NCI-H1436 treated with DMSO at 0.1 percent for 48 hours (cell line): ENCODE data around the gene CSTF3.
"Not testable (repeated sequence)": the region's sequence is repeated elsewhere in the genome, so short reads cannot be mapped to it uniquely, and the experiment has no call there.

Experiments used
- DNase-seq: peaks from one replicate; lab custom pipeline; 2025; lab: John Stamatoyannopoulos, UW

The CSTF3 gene

DNA sequence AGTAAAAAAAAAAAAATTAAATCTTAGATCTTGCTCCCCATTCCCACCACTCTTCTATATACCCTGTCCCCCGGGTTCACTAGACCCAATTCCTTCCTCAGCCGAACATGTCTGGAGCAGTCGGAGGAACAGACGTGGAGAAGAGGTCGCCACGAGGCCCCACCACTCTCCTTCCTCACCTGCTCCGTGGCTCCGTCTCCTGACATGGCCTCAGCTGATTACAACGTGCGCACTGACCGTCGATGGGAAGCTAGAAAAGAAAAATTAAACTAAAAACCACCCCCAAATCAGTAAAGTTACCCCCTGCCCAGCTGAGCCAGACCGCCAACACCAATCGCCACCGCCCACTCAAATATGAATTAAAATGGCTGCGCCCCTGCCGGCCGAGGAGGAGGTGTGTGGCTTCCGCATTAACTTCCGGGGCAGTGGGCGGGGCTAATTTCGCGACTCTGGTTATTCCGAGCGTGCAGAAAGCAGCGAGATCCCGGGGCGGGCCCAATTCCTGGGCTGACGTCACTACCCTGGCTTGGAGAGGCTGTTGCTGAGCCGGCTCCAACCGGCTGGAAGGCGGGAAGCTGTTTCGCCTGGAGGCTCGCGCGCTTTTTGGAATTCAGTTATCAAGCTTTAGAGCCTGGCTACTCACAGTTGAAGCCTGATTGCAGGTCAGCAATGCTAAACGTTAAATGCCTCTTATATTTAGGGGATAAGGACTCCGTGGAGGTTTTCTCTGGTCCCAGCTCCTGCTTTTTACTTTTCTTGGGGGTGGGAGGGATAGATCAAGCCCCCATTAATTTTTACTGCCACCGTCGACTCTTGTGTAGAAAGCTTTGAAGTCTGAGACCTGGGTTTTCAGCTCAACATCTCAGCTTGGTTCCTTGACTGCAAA is at the start of gene CSTF3:
Gene CSTF3 (minus strand): TSS at position 361 of the 886 bp plus-strand sequence. CDS start 155 bp downstream, at position 206.
- peak; percentile 84 for DNase-seq

DNA sequence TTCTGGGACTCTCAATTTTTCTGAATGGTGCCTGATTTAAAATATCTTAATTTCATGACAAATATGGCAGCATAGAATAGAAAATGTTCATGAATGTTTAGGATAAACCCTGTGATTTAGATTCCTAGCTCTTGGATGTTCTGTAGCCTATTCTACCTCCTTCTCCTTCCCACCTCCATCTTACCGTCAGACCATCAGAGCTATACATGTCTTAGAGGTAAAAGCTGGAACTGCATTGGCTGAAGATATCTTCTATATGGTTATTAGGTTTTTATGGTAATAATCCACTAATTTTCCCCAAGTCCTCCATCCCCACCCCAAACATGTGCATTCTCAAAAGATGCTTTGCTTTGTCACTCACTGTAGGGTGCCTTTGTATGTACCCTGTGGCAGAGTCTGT is 46.9 kb upstream of the CSTF3 start:
- DNase-seq, result no peak

DNA sequence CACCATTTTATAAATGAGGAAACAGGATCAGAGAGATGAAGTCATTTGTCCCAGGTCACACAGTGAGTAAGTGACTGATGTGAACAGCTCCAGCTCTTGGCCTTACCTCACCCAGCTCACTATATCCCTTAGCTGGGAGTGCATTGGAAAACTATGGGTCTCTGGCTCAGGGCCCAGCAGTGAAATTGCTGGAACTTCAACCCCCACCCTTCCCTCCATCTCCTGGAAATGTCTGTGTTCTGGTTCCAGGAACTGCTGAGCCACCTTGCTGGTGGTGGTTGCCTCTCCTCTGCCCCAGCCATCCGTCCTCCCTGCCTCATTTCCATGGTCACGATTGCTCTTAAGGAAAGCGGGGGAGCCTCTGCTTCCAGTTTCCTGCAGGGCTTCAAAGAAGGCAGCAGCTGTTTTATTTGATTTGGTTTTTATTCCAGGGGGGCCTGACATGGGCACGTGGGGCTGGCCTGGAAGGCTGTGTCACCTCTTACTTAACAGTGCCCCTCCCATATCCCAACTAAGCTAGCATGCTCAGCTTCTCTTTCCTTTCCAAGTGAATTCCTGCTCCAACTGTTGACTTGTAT is 46.2 kb upstream of the CSTF3 start:
- no peak for DNase-seq

DNA sequence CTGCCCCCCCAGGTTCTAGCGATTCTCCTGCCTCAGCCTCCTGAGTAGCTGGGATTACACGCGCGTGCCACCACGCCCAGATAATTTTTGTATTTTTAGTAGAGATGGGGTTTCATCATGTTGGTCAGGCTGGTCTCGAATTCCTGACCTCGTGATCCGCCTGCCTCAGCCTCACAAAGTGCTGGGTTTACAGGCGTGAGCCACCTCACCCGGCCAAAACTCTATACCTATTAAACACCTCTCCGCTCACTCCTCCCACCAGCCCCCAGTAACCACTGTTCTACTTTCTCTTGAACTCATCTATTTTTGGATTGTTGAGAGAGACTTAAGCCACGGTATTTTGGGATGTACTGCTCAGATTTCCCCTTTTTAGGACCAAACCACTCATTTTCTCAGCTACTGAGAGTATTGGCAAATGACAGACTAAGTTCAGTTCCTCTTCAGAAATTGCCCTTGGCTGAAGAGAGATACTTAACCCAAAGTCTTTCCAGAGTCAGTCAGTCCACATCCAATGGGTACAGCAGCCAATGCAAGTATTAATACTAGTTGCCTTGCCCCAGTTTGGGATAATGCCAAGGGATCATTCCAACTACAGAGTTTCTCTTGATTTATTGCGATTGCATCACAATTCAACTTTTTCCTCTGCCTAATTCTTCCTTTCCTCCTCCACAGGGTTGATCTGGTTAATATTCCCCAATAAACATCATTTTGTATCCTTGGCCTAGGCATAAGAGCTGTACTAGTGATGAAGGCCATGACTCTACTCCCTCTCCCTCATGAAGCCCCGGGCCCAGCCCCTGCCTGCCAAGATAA is 36.8 kb upstream of the CSTF3 start:
- no peak for DNase-seq

DNA sequence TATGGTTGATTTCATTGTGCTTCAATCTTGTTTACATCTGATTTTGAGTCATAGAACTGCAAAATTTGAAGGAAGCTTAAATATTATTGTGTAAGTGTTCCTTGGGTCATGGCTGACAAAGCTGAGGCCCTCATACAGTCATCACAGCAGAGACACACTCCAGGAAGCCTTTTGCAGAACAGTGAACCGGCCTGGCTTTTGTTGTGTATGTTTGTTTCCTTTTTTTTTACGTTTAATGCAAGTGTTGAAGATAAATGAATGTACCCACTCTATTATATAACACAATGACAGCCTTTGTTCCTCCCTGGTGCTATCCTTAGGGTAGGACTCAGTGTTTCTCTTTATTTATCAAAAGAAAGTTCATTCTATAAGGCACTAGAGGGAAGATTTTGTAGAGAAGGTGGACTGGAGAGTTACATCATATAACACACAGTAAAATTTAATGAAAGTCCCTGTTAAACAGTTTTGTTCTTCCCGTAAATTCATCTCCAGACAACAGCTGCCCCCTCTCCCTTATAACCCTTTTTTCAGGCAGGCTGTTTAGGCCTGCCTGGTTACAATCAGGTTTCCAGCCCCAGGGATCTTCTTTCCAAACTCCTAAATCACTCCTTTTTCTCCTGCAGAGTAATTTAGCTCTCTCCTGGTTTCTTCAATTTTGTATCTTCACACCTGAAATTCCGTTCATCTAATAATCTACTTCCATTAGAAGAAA is 34.3 kb upstream of the CSTF3 start:
- DNase-seq, result no peak

DNA sequence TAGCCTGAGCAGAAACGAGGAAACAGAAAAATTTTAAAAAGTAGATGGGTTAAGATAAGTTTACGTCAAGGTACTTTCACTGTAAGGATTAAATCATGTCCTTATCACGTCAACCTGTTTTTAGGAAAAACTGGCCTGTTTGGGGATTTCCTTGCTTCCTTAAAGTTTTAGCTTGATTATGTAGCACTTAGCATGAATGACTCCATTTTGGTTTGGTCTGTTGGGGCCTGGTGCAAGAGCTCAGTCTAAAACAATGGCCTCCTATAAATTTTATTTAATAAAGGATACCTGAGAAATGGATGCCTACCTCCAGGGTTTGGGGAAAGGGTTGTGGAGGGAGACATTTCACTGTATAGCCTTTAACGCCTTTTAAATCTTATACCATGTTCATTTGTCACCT is 33.2 kb upstream of the CSTF3 start:
- no peak for DNase-seq

DNA sequence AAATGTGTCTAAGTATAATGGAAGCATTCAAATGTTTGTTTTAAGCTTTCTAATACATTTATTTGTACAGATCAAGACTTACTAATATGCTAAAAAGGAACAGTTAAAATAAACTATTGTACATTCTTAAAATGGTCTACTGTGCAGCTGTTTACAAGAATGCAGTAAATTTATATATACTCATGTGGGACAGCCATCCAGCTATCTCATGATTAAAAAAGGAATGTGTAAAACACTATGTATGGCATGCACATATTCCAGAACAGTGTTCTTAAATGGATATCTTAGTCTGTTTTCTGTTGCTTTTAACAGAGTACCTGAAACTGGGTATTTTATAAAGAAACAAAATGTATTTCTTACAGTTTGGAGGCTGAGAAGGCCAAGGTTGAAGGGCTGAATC is 30.2 kb upstream of the CSTF3 start:
- no peak for DNase-seq

DNA sequence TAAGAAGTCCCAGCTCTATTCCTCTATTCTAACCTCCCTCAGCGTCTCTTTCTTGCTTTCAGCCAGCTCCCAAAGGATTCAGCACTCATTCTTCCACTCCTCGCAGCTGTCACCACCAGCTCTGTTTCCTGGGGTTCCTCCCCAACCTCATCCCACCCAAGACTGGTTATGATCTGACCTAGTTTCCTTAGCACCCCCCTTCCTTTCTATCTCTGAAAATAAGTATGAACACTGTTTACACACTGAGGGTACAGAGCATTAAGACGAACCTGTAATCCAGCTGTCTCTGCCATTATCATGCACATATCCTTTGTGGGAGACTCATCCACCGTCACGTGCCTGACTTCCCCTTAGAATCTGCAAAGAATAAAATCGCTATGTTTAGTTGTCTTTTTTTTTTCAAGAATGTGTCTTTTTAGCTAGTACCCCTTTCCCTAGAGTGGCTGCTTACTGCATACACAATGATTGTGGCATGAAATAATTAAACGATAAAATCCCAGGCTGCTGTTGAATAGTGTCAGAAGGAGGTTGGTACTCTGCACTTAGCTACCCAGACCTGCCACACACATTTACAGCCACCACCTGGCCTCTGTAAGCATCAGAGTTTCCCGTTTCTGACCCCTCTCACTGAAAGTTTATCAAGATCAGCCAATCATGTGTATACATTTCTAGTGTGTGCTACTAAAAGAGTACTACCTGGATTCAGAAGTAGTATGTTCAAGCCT is 26.9 kb upstream of the CSTF3 start:
- DNase-seq, result no peak

DNA sequence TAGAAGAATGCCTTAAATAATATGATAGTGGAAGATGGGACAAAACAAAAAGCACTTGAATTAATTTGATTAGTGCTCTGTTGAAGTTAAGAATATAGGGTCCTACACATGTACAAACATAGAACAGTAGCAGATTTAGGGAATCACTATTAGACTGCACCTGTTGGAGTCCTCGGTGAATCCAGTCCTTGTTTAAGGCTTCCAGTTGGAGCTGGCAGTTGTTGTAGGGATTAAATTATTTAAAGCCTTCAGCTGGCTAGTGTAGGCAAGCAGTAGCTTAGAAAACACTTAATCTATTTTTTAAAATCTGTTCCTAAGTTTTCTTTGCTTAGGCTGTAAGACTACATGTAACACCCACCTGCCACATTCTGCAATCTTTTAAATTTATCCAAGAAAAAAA is 24.5 kb upstream of the CSTF3 start:
- DNase-seq, result no peak

DNA sequence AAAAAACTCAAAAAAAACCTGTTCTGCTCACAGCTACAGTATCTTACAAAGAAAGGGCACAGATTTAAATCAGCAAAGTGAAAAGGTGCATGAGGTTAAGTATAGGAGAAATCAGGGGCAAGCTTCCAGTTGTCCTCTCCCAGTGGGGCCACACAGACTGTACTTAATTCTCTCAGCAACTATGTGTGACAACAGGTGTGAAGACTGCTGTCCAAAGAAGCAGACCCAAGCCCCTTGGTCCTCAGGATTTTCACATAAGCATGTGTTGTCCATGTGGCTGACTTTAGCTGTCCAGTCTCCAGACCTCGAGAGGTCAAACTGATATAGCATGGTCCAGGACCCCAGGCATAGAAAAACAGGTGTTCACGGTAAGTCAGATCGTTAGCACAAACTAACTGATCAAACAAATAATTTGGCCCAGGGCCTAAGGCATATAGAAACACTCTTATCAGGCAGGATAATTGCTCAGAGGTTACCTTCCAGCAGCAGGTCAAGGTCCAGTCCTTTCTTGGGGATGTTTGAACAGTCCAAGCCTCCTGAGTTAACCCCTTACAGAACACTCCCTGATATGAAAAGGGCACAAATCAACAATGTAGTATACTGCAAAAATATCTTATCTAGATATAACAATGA is 21.1 kb upstream of the CSTF3 start:
- no peak for DNase-seq

DNA sequence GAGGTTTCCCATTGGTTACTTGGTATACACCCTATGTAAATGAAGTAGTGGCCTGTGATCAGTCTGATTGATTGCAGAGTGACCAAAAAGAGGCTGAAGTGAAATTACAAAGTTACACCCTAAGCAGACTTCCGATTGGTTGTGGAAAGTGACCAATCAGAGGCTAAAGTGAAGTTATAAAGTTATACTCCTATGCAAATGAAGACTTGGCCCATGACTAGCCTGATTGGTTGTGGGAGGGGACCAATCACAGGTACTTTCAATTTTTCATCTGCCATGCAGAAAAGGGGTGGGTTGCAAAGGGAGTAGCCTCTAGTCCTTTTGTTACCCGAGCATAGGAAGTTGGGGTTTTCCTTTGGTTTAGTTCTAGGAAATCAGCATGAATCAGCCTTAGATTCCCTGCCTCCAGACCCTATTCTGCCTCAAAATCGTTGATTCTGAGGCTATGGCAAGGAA is 18.1 kb upstream of the CSTF3 start:
- DNase-seq, result no peak

DNA sequence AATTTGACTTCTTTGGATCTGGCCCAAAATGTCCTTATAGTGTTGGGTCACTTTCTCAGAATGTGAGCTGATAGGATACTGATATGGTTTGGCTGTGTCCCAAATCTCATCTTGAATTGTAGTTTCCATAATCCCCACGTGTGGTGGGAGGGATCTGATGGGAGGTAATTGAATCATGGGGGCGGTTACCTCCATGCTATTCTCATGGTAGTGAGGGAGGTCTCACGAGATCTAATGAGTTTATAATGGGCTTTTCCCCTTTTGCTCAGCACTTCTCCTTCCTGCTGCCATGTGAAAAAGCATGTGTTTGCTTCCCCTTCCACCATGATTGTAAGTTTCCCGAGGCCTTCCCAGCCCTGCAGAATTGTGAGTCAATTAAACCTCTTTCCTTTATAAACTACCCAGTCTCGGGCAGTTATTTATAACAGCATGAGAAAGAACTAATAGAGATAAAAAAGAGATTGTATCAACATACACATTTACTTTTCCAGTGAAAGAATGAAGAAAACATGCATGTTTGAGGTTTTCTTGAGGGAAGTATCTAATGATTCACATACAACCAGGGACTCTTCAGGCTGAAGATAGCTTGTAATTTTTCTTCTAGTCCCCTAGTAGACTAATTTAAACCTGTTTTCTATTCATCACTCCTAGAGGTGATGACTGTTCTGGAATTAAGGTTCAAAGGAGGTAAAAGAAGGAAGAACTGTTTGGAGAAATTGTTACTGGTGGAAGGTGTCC is 17.3 kb upstream of the CSTF3 start:
- no peak for DNase-seq

DNA sequence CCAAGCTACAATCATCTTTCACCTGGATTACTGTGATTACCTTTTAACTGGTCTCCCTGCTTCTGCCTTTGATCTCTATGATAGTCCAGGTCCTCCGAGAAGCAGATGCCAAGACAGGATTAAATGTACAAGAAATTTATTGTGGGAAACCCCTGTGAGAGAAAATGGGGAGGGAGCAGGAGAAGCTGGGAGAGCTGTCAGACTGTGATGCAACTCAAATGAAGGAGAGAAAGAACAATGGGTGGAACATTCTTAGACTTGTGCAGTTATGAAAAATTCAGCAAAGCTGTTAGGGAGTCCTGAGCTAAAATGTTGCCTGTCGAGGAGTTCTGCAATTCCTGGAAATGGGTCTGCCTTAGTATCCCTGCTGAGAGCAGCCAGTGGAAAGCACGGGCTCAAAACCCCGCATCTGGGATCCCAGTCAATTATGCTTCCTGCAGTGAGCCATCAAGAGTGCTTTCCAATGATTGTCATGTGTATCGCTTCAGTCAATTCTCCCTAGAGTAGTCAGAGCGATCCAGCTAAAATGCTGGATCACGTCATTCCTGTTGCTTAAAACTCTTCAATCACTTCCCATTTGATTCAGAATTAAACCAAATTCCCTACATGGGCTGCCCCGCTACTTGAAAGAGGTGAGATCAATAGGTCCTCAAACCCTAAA is 16.5 kb upstream of the CSTF3 start:
- DNase-seq, result no peak

DNA sequence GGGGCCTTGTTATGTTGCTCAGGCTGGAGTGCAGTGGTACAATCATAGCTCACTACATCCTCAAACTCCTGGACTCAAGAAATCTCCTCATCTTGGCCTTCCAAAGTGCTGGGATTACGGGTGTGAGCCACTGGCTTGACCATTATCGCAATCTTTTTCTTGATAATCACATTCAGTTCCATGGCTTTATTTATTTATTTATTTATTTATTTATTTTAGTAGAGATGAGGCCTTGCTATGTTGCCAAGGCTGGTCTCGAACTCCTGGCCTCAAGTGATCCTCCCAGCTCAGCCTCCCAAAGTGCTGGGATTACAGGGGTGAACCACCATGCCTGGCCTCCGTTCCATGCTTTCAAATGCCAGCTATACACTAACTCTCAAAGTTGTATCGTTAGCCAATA is 15.5 kb upstream of the CSTF3 start:
- not testable (repeated sequence) for DNase-seq

DNA sequence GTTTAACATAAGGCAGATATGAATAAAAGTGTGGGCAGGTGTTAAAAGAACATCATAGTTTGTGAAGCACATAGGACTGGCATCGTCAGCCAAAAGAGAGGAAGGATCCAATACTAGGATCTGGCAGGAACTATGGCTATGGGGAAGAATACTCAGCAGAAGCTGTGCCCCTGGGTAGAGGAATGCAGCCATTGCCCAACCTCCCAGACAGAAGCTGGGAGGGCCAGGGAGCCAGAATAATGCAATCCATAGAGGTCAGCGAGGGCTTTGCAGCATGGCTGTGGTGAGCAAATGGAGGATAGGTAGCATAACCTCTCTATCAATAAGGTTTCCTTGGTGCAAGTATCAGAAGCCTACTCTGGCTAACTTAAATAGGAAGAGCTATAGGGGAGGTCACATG is 11.7 kb upstream of the CSTF3 start:
- DNase-seq, result no peak

DNA sequence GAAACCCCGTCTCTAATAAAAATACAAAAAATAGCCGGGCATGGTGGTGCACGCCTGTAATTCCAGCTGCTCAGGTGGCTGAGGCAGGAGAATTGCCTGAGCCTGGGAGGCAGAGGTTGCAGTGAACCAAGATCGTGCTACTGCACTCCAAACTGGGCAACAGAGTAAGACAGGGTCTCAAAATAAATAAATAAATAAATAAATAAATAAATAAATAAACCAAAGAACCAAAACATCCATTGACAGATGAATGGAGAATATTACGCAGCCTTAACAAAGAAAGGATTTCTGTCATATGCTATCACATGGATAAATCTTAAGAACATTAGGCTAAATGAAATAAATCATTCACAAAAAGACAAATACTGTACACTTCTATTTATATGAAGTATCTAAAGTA is 11.1 kb upstream of the CSTF3 start:
- DNase-seq, result no peak

DNA sequence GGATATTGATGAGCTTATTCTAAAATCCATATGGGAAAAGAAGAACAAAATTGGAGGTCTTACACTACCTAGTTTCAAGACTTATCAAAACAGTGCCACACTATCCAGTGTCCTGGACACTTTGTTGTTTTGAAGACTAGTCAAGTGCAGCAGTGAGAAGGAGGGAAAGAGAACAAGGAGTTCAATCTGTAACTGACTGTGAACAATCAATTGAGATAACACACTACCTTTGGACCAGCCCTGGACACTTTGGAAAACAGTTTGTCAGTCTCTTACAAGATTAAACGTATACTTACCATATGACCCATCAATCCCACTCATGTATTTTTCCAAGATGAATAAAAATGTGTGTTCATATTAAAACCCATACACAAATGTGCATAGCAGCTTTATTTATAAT is 10.0 kb upstream of the CSTF3 start:
- DNase-seq, result no peak

DNA sequence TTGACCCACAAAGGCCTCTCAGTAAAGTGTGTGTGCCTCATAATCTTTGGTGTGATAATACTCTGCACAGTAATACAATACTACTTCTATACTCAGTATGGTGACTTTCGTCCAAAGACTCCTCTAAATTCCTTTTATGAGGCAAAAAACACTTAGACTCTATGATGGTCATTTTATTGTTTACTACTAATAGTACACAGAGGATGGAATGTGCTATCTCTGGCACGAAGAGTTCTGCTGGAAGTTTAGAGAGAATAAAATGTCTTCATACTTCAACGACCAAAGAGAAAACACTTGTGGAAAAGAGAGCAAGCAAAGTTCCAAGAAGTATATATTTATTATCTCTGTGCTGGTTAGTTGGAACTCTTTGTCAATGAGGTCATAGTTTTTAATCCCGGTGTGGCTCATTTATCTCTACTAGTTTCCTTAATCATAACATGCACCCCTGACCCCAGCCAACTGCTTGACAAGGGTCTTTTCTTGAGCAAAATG is 7.5 kb upstream of the CSTF3 start:
- no peak for DNase-seq

DNA sequence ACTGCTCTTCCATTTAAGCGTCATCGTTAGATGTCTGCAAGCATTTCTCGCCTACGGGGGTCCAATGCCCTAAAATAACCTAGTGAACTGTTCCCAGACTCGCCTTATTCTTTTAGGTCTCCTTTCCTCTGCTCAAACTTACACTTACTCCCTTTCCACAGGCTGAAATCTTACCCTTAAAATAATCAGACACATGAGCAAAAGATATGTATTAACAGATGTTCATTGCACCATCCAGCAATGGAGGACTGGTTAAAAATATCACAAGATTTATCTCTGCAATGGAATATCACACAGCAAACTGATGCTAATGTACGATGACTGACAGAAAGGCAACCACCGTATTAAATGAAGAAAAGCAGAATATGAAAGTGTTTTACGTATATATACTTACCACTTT is 1.6 kb upstream of the CSTF3 start:
- no peak for DNase-seq

DNA sequence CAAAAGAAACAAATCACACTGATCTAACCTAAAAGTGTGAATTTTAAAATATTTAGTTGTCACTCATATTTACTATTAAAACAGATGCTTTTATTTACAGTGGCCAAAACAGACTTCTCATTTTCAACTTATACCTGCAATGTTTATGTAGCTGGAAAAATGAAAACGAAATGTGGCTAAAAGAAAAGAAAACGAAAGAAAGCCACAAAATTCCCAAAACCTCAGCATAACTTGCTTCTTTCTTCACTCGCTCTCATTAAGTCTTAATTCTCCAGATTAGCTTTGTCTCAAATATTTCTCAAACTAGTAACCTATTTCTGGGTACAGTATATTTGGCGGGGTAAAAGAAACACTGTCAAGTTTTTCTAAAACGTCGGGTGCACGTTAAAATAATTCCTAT is 693 bp downstream of the CSTF3 start:
- no peak for DNase-seq
